HG02798 (cell line): ENCODE measurements around the gene PLD2.

Experiments used
- ATAC-seq: cut with Tn5 transposase; IDR thresholded peaks from one replicate; pipeline ENCODE4 v1.9.1; 2021; ENCODE audit warnings: mild to moderate bottlenecking; ENCODE audit not compliant: unreplicated experiment, poor library complexity

The PLD2 gene

DNA sequence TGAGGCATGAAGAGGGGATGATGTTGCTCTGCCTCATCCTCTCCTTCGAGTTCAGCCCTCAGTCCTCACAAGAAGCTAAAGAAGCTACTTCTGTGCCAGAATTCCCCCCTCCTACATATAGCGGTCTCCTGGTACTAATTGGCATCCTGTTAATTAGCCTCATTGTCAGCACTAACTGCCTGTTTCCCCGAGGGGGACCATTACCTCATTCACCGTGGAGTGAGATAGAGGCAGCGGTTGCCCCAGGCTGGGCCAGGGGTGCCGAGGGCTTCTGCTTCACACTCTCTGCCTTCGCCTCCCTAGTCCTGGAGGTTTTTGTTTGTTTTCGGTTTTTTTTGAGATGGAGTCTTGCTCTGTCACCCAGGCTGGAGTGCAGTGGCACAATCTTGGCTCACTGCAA, 20.4 kb downstream of the PLD2 start:
- ATAC-seq = no peak

GRCh38 chr17:4832829-4833177, 25.9 kb downstream of the PLD2 start:
- peak; percentile 14 for ATAC-seq

DNA sequence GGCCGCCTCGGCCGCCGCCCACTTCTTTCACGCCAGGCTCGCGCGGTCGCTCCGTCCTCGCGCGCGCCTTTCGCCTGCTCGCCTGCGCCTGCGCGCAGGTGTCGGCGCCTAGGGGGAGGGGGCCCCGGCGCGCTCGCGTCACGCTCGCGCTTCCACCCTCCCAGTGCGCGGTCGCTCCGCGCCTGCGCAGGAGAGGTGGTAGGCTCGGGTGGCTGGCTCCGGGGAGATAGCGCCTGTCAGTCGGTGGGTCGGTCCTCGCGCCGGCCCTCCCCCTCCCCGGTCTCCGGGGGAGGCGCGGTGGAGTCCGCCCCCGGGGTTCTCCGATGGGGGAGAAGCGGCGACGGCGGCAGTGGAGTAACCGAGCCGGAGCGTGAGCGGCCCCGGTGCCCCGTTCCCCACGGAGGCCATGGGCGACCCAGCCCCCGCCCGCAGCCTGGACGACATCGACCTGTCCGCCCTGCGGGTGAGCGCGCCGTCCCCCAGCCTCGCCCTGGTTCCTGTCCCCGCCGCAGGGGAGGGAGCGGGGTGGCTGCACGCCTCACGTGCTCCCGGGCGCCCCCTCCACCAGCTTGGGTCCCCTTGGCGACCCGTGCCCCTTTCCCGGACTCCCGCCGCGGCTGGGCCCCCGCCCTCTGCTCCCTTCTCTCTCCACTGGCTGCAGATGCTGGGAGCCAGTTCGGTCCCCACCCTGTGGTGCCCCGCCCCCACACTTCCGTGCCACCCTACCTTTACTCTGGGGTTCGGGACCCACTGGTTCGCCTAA, 26.4 kb downstream of the PLD2 start, which contains the start of gene MINK1:
MINK1 (plus strand) TSS at position 163 of the 763 bp plus-strand sequence; CDS start at position 407, 244 bp downstream.
- peak; percentile 98 for ATAC-seq

DNA sequence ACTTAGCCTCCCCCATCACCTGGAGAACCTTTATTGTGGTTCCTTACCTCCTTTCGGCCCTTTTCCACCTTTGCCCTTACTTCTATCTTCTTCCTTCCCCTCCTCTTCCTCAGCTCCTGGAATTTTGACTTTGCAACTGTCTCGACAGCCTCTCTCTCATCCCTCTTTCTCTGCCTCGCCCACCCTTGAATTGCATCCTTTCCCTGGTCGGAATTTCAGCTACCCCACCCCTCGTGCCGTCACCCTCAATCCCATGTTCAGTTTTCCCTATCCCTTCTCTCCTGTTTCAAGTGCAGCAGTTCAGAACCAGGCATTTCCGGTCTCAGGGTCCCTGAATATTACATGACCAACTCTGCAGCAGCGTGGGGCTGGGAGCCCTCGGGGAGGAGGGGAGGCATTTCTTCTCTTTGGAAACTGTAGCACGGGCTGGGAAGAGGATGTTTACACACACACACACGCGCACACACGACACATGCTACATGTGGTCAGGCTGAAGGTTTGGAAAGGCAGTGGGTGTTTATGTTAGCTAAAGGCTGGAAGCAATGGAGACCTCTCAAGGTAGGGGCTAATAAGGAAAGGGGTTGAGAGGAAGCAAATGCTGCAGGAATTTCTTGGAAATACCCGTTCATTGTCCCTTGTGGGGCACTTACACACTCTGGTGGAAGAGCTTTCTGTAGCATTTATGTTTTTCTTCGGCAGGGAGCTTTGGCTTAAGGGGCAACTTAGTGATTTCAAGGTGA, 27.2 kb downstream of the PLD2 start:
- no peak for ATAC-seq

DNA sequence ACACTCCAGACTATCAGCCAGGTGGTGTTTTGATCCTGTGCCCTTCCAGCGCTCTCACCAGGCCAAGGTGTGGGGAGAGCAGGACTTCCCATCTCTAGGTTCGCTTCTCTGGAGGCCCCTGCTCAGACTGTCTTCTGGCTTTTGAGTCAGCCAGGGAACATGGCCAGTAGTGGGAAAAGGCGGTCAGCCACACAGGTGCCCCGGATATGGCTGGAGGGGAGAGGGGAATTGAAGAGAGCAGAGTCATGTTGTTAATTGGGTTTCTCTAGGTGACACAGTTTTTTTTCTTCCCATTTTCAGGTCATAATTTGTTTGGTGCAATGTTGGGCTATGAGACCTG, 27.7 kb downstream of the PLD2 start:
- ATAC-seq = no peak

- ATAC-seq = no peak
Measured at GRCh38 chr17:4836221-4836620, 29.3 kb downstream of the PLD2 start.

- no peak for ATAC-seq
Measured at GRCh38 chr17:4837471-4838308, 30.7 kb downstream of the PLD2 start.

DNA sequence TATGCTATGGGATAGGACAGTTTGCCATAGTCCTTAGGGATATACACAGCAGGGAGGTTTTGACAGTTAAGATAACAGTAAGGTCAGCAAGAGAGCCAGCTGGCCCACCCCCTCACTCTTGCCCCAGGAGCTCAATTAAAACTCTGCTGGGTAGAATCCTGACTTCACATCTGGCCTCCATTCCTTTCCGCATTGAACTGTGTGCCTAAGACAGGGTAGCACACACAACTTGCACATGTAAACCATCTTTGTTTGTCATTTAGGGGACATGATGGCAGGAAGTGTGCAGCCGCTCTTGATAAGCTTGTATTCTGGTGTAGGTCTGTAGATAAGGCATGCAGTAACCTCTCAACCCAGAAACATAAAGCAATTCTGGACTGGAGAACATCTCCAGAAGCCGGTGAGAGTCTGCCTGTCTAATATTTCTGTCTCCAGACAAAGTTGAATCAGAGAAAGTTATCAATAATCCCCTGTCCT, 31.4 kb downstream of the PLD2 start:
- no peak for ATAC-seq

DNA sequence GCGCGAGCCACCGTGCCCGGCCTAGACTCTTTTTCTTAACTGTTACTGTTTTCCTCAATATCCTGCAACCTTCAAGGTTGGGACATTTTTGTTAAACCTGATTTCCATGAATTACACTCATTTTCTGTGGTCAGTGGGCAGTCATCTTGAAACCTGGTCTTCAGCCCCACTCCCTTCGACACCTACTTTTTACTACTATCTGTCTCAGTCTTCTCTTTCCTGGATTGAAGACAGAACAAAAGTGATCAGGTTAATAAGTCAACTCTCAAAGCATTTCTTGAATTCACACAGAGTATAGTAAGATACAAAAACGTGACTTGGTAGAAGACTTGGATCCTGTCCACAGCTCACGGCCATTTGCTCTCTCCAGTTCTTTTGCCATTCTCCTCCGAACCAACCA, 32.3 kb downstream of the PLD2 start:
- ATAC-seq = no peak

- no peak for ATAC-seq
Measured at GRCh38 chr17:4839965-4840892, 33.3 kb downstream of the PLD2 start.

- no peak for ATAC-seq
Measured at GRCh38 chr17:4840893-4841242, 33.9 kb downstream of the PLD2 start.

DNA sequence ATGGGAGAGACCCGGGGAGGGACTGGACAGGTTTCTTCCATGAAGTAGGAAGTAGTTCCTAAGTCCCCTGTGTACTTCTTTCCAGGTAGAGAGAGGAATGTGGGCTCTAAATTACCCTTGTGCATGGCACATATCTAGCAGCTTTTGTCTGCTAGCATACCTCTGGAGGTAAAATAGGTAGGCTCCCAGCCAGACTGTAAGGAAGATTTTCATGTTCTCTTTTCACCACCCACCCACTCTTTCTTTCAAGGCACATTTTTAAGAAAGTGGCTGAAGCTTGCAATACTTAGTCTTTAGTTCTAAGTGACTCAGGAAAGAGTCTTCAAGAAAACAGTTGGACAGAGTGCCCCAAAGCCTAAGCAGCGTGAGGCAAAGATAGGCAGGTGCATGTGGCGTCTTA, 35.4 kb downstream of the PLD2 start:
- ATAC-seq = no peak

DNA sequence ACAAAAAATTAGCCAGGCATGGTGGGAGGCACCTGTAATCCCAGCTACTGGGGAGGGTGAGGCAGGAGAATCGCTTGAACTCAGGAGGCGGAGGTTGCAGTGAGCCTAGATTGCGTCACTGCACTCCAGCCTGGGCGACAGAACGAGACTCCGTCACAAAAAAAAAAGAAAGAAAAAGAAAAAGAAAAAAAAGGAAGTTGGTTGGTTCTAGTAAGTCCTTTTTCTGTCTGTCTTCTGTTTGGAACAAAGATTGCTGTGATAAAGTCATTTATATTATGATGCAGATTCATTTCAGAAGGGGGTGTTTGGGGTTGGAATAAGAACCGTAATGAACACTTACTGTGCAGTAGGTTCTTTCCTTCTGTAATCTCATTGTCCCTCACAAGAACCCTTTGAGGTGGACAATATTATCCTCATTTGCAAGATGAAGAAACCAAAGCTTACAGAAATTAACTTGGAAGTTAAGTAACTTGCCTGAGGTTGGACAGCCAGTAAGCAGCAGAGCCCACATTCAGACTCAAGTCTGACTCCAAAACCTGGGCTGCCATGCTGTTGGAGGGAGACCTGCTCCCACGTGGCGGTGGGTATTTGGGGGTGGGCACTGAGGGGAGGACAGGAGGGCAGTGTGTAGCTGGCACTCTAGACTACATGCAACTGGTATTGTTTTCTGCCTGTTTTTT, 36.5 kb downstream of the PLD2 start:
- no peak for ATAC-seq

- ATAC-seq = no peak
Measured at GRCh38 chr17:4845118-4845517, 38.2 kb downstream of the PLD2 start.

DNA sequence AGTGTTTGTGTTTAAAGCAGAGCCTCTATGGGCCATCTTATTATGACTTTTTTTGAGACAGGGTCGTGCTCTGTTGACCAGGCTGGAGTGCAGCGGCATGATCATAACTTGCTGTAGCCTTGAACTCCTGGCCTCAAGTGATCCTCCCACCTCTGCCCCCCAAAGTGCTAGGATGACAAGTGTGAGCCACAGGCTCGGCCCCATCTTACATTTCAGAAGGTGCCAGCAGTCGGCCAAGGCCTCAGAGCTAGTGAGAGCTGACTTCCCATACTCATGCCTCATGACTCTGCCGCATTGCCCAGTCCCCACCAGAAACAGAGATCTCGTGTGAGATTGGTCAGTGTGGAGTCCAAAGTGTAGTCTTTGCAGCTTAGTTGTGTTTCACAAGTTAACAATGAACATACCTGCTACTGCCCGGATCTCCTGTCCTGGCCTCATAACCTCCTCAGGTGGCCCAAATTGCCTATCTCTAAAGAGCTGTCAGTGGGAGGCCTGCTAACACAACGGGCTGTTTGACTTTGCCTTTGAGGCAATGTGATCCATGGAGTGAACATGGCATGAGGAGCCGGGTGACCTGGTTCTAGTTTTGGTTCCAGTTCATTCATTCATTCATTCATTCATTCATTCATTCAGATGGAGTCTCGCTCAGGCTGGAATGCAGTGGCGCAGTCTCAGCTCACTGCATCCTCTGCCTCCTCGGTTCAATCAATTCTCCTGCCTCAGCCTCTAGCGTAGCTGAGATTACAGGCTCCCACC, 39.9 kb downstream of the PLD2 start:
- ATAC-seq = no peak

GRCh38 chr17:4849011-4849536, 42.1 kb downstream of the PLD2 start:
- ATAC-seq = no peak

DNA sequence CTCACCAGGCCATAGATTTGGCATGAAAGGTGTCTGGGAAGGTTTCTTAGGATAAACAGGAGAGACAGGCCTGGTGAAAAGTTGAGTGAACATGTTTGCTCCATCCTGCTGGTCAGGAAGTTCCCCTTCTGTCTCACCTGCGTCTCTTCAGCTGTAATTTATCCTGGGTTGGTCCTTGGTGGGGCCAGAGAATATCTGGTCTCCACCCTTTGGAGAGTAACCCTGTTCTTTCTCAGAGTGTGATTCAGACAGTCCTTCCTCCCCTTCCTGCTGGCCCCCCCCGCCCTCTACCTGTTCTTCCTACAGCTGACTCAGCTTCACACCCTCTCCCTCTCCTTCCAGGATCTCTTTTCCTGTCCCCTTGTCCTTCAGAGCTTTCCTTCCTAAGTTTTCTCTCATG, 43.3 kb downstream of the PLD2 start:
- ATAC-seq = no peak

- ATAC-seq = no peak
Measured at GRCh38 chr17:4851084-4851483, 44.1 kb downstream of the PLD2 start.
